K562 (cell line): ENCODE results near the gene MVK. TPM values are rescaled to one million over a fixed set of nuclear protein-coding genes. Genes with fewer than 3 reads are reported as not detected.

Experiments used
- ATF7 ChIP-seq: fragments of 450-650 bp; IDR thresholded peaks from 2 replicates; pipeline ENCODE4 v1.7.1; 2014; ENCODE audit warnings: mild to moderate bottlenecking, moderate library complexity
- BCOR ChIP-seq: fragments of 450-650 bp; IDR thresholded peaks from 2 replicates; pipeline ENCODE4 v1.6.1; 2016
- BHLHE40 ChIP-seq: IDR thresholded peaks from 2 replicates; pipeline ENCODE4 v1.6.1; 2011; ENCODE audit warnings: low read length, improper control_type of control experiment
- CCNT2 ChIP-seq: IDR thresholded peaks from 2 replicates; pipeline ENCODE4 v1.6.1; 2011; ENCODE audit warnings: borderline replicate concordance, low read depth, mild to moderate bottlenecking, moderate library complexity, mixed read lengths, low read length; ENCODE audit not compliant: insufficient read length; ENCODE audit errors: extremely low read depth
- CEBPB ChIP-seq: fragments of 450-650 bp; IDR thresholded peaks from 2 replicates; pipeline ENCODE4 v1.6.1; 2016; ENCODE audit warnings: missing genetic modification characterization, missing compliant biosample characterization
- ESRRA ChIP-seq: fragments of 450-650 bp; IDR thresholded peaks from 2 replicates; pipeline ENCODE4 v1.6.1; 2014; ENCODE audit warnings: low read depth, mild to moderate bottlenecking, moderate library complexity, borderline replicate concordance
- FOXM1 ChIP-seq, 2 experiments: fragments of 450-650 bp in 1 of 2; sonication (generic) in 1 of 2; formaldehyde crosslinking in 1 of 2; IDR thresholded peaks; 2 replicates each; pipeline versions ENCODE4 v1.6.1 to v1.9.0; 2017 to 2022; ENCODE audit warnings: low read depth in 2 of 2, mild to moderate bottlenecking in 2 of 2, missing genetic modification reagents in 1 of 2, moderate library complexity in 1 of 2
- HMG20B ChIP-seq: fragments of 250-450 bp; sonication (Bioruptor Pico); IDR thresholded peaks from 2 replicates; pipeline ENCODE4 v1.5.0; 2021; ENCODE audit warnings: mild to moderate bottlenecking
- HNRNPL ChIP-seq: fragments of 200-400 bp; formaldehyde crosslinking; IDR thresholded peaks from 2 replicates; pipeline ENCODE4 v1.6.1; 2017; ENCODE audit warnings: low read depth, mild to moderate bottlenecking, low read length
- HNRNPLL ChIP-seq: fragments of 200-400 bp; formaldehyde crosslinking; IDR thresholded peaks from 2 replicates; pipeline ENCODE4 v1.6.1; 2017; ENCODE audit warnings: low read length, low read depth, mild to moderate bottlenecking; ENCODE audit not compliant: poor library complexity, severe bottlenecking
- MTA2 ChIP-seq: fragments of 450-650 bp; IDR thresholded peaks from 2 replicates; pipeline ENCODE4 v1.6.1; 2016; ENCODE audit warnings: low read depth
- NBN ChIP-seq: fragments of 450-650 bp; IDR thresholded peaks from 2 replicates; pipeline ENCODE4 v1.6.1; 2016; ENCODE audit warnings: low read depth, mild to moderate bottlenecking
- PRMT5 ChIP-seq: sonication (generic); formaldehyde crosslinking; IDR thresholded peaks from 2 replicates; pipeline ENCODE4 v1.5.0; 2020; ENCODE audit warnings: missing genetic modification reagents
- RAD51 ChIP-seq: fragments of 450-650 bp; IDR thresholded peaks from 2 replicates; pipeline ENCODE4 v1.7.1; 2016; ENCODE audit warnings: low read depth, mild to moderate bottlenecking, borderline replicate concordance
- SMARCA5 ChIP-seq: fragments of 450-650 bp; IDR thresholded peaks from 2 replicates; pipeline ENCODE4 v1.6.1; 2016
- ZNF224 ChIP-seq: sonication (generic); formaldehyde crosslinking; IDR thresholded peaks from 2 replicates; pipeline ENCODE4 v1.8.0; 2022; ENCODE audit warnings: mild to moderate bottlenecking, missing genetic modification reagents
- ZNF263 ChIP-seq: sonication (generic); formaldehyde crosslinking; IDR thresholded peaks from 2 replicates; pipeline ENCODE4 v1.8.0; 2022; ENCODE audit warnings: mild to moderate bottlenecking, missing genetic modification reagents, borderline replicate concordance
- ZNF507 ChIP-seq: conservative IDR thresholded peaks from 2 replicates; pipeline ENCODE4 v1.6.1; 2017; ENCODE audit warnings: missing genetic modification characterization, missing compliant biosample characterization
- polyA plus RNA-seq, 8 experiments: library from polyadenylated mRNA; depleted of rRNA in 4 of 8; stranded (reverse) in 5 of 8; unstranded in 3 of 8; fragments of >200 nt; fragmentation: Nextera tagmentation in 2 of 8; fragmentation: Illumina TruSeq in 1 of 8; extraction: Ambion mirVana in 2 of 8; extraction: Trizol in 1 of 8; gene quantifications; 2 replicates each; pipeline versions ENCODE4 v1.2.1 to v1.2.3, GENCODE V29; 2011 to 2014; ENCODE audit warnings: inconsistent platforms in 1 of 8, missing spikeins in 1 of 8
- total RNA-seq, 7 experiments: library from RNA; depleted of rRNA in 6 of 7; stranded (reverse); fragments of >200 nt in 6 of 7; fragmentation: Illumina TruSeq in 2 of 7; extraction: Trizol in 2 of 7; gene quantifications; 2 replicates each; pipeline versions ENCODE4 v1.2.1 to v1.2.3, GENCODE V29; 2011 to 2021; ENCODE audit warnings: low replicate concordance in 1 of 7
- TF ChIP-seq, protein P1 (sequence below): sonication (generic); formaldehyde crosslinking; IDR thresholded peaks from 2 replicates; pipeline ENCODE4 v1.4.0; 2020; ENCODE audit warnings: mild to moderate bottlenecking, missing genetic modification reagents
- TF ChIP-seq, protein P2 (sequence below): sonication (generic); formaldehyde crosslinking; IDR thresholded peaks from 2 replicates; pipeline ENCODE4 v1.8.1; 2023; ENCODE audit warnings: mild to moderate bottlenecking, missing genetic modification reagents
- TF ChIP-seq, protein P3 (sequence below), 2 experiments: fragments of 450-650 bp in 1 of 2; sonication (generic) in 1 of 2; formaldehyde crosslinking in 1 of 2; IDR thresholded peaks in 1 of 2; conservative IDR thresholded peaks in 1 of 2; 2 replicates each; pipeline versions ENCODE4 v1.6.1 to v1.8.1; 2016 to 2023; ENCODE audit warnings: mild to moderate bottlenecking in 2 of 2, moderate library complexity in 2 of 2, inconsistent platforms in 1 of 2, missing genetic modification reagents in 1 of 2
- TF ChIP-seq, protein P4 (sequence below): fragments of 450-650 bp; IDR thresholded peaks from 2 replicates; pipeline ENCODE4 v1.6.1; 2016

The MVK gene
- total and polyA plus RNA-seq, 9 of the 15 experiments (the other 6 are each of a cell fraction or from before 2014, with no cell fraction given) = 0.41 to 33.6 (median 18.8) TPM

DNA sequence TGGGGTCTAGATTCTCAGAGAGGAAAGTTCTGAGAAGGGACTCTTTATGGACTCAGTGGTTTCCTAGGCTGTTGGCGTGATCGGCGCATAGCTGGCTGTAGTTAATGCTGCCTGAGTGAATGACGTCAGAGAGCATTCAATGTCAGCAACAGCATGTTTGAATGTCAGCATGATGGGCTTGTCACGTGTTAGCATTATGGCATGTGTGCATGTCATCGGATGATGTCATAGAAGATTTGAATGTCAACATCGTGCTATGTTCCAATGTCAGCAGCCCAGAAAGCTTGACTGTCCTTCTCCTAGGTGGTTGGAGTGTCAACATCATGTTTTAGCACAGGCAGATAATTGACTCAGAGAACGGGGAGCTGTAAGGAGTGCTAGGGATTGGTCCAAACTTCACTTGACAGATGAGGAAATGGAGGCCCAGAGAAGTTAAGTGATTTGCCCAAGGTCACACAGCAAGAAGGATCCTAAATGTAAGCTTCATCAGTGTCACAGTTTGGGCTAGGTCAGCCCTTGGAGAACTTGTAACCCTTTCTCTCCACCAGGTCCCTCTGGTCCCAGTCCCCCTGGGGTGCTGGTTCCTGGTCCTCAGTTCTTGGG, 45.5 kb downstream of the MVK start (continued):
- TF ChIP-seq PRMT5 (CRISPR knock-in tag) (no peak), ZNF224 (CRISPR knock-in tag) (no peak), ESRRA (no peak), ZNF263 (CRISPR knock-in tag) (no peak), MTA2 (no peak), NBN (no peak), HNRNPL (no peak), HMG20B (CRISPR knock-in tag) (no peak), ATF7 (peak; percentile 85; the same call in 1 of the 2 replicates), BCOR (peak; percentile 78), RAD51 (peak; percentile 58; the same call in 1 of the 2 replicates), BHLHE40 (peak; percentile 39; the same call in 1 of the 2 replicates), CCNT2 (no peak), ZNF507 (tag) (no peak), FOXM1 (IDR thresholded peaks at IDR 0.05; ENCODE audit: low read depth) (peak; percentile 60), FOXM1 (CRISPR knock-in tag; IDR thresholded peaks at IDR 0.05; ENCODE audit: low read depth) (no peak), CEBPB (tag) (no peak), SMARCA5 (peak; percentile 73; the same call in 1 of the 2 replicates), HNRNPLL (no peak)
- TF ChIP-seq, protein P1, sequence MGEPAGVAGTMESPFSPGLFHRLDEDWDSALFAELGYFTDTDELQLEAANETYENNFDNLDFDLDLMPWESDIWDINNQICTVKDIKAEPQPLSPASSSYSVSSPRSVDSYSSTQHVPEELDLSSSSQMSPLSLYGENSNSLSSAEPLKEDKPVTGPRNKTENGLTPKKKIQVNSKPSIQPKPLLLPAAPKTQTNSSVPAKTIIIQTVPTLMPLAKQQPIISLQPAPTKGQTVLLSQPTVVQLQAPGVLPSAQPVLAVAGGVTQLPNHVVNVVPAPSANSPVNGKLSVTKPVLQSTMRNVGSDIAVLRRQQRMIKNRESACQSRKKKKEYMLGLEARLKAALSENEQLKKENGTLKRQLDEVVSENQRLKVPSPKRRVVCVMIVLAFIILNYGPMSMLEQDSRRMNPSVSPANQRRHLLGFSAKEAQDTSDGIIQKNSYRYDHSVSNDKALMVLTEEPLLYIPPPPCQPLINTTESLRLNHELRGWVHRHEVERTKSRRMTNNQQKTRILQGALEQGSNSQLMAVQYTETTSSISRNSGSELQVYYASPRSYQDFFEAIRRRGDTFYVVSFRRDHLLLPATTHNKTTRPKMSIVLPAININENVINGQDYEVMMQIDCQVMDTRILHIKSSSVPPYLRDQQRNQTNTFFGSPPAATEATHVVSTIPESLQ (CRISPR knock-in tag) = no peak
- TF ChIP-seq, protein P2, sequence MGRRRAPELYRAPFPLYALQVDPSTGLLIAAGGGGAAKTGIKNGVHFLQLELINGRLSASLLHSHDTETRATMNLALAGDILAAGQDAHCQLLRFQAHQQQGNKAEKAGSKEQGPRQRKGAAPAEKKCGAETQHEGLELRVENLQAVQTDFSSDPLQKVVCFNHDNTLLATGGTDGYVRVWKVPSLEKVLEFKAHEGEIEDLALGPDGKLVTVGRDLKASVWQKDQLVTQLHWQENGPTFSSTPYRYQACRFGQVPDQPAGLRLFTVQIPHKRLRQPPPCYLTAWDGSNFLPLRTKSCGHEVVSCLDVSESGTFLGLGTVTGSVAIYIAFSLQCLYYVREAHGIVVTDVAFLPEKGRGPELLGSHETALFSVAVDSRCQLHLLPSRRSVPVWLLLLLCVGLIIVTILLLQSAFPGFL (CRISPR knock-in tag) = no peak
- TF ChIP-seq, protein P3, sequence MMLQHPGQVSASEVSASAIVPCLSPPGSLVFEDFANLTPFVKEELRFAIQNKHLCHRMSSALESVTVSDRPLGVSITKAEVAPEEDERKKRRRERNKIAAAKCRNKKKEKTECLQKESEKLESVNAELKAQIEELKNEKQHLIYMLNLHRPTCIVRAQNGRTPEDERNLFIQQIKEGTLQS (IDR thresholded peaks at IDR 0.05) = peak; percentile 89
- TF ChIP-seq, protein P3 (CRISPR knock-in tag; conservative IDR thresholded peaks at IDR 0.05) = no peak
- TF ChIP-seq, protein P4, sequence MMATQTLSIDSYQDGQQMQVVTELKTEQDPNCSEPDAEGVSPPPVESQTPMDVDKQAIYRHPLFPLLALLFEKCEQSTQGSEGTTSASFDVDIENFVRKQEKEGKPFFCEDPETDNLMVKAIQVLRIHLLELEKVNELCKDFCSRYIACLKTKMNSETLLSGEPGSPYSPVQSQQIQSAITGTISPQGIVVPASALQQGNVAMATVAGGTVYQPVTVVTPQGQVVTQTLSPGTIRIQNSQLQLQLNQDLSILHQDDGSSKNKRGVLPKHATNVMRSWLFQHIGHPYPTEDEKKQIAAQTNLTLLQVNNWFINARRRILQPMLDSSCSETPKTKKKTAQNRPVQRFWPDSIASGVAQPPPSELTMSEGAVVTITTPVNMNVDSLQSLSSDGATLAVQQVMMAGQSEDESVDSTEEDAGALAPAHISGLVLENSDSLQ = peak; percentile 54
